ENCODE data around the gene ZNF273.
"Not testable (repeated sequence)": the region's sequence is repeated elsewhere in the genome, so short reads cannot be mapped to it uniquely, and the experiment has no call there.

Gene ZNF273

DNA sequence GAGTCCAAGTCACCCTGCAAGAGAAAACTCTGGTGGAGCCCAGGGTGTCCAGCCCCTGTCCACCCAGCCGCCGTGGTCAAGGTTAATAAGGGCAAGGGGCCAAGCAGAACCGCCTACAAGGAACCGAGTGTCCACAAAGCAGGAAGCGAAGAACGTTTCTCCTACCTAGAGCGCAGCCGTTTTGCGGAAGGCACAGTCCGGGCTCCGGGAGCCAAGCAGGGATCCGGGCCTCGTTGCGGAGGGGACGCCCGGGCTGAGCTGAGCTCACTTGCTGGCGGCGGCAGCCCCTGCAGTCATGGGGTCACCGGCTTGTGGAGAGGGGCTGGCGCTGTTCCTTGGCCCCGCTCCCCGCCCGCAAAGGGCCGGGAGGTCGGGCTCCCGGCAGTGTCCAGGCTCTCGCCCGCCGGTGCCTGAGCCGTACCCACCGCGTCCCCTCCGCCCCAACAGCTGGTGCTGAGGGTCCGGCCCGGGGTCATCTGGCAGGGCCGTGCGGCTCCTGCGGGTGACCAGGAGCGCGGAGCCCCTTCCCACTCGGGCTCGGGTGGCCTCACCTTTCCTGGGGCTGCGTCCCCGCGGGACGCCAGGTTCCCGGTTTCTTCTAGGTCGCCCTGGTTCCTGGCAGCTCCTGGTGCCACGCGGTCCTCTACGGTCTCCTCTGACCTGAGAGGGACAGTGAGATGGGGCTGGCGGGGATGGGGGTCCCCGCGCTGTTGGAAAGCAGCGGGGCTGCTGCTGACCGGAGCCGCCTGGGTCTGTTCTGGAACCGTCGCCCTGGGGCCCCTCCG lies 14.0 kb upstream of the ZNF273 start:
- DNase-seq (ENCODE audit: low spot score) = peak; percentile 36

GRCh38 chr7:64889686-64890162 lies 13.3 kb upstream of the ZNF273 start:
- DNase-seq (ENCODE audit: low spot score) = peak; percentile 15

GRCh38 chr7:64890273-64890672 lies 12.8 kb upstream of the ZNF273 start:
- not testable (repeated sequence) for DNase-seq (ENCODE audit: low spot score)

DNA sequence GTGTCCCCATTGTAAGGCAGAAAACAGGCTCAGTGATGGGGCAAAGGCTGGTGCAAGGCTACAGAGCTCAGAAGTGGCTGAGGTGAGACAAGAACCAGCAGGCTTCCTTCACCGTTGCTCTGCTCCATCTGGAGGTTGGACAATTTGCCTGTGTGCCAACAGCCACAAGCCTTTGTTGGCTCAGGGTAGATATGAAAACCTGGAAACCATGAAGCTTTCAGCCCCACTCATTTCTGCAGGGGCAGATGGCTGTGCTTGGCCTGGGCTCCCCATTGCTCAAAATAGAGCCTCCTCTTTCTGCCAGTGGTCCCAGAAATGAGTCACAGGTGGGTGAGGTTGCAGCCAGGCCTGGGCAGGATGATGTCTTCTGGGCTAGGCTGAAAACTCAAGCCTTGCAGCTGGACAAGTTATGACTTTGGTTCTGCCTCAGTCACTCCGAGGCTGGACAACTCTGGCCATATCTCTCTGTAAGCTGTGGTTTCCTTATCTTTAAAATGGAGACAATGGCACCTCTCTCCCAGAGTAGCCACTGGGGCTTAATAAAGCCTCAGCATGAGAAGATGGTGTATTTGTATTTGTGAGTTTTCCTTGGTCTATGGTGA lies 12.2 kb upstream of the ZNF273 start:
- DNase-seq (ENCODE audit: low spot score) = no peak

- not testable (repeated sequence) for DNase-seq (ENCODE audit: low spot score)
These were observed 11.6 kb upstream of the ZNF273 start for GRCh38 chr7:64891363-64892081.

DNA sequence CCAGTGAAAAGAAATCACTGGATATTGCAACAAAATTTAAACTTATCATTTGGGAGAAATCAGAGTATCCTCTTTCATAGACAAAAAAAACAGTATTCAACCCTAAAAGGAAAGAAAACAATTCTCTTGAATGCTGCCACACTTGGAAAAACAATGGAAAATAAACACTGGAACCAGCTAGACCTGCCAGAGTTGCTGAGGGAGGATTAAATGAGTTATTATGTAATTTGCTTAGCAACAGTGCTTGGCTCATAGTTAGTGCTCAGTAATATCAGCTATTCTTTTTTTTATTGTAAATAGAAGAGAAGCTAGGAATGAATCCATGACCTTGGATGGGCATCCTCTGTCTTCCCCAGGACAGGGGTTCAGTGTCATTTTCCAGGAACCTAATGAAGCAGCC lies 11.0 kb upstream of the ZNF273 start:
- DNase-seq (ENCODE audit: low spot score) = no peak

- no peak for DNase-seq (ENCODE audit: low spot score)
These were observed 10.3 kb upstream of the ZNF273 start for GRCh38 chr7:64892666-64893309.

- DNase-seq (ENCODE audit: low spot score) = no peak
These were observed 9.7 kb upstream of the ZNF273 start for GRCh38 chr7:64893401-64893800.

- not testable (repeated sequence) for DNase-seq (ENCODE audit: low spot score)
These were observed 640 bp upstream of the ZNF273 start for GRCh38 chr7:64902461-64902805.

DNA sequence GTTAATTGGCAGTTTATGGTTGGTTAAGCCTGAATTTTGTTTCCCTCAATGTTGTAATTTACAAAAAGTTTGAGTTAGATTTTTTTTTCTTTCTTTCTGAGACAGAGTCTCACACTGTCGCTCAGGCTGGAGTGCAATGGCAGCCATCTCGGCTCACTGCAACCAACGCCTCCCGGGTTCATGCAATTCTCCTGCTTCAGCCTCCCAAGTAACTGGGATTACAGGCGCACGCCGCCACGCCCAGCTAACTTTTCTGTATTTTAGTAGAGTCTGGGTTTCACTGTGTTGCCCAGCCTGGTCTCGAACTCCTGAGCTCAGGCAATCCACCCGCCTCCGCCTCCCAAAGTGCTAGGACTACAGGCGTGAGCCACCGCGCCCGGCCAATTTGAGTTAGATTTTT lies 935 bp downstream of the ZNF273 start:
- DNase-seq (ENCODE audit: low spot score) = no peak

DNA sequence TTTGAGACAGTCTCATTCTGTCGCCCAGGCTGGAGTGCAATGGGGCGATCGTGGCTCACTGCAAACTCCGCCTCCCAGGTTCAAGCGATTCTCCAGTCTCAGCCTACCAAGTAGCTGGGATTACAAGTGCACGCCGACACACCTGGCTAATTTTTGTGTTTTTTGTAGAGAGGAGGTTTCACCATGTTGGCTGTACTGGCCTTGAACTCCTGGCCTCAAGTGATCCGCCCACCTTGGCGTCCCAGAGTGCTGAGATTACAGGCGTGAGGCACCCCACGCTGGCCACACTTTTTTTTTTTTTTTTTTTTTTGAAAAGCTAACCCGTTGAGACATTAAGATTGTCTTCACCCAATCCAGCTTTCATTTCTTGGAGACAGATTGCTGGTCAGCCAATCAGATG lies 2.1 kb downstream of the ZNF273 start:
- no peak for DNase-seq (ENCODE audit: low spot score)

- no peak for DNase-seq (ENCODE audit: low spot score)
These were observed 2.5 kb downstream of the ZNF273 start for GRCh38 chr7:64905547-64905946.

GRCh38 chr7:64907641-64908326 lies 4.7 kb downstream of the ZNF273 start:
- peak; percentile 14 for DNase-seq (ENCODE audit: low spot score)

- DNase-seq (ENCODE audit: low spot score) = no peak
These were observed 5.3 kb downstream of the ZNF273 start for GRCh38 chr7:64908358-64908757.

- DNase-seq (ENCODE audit: low spot score) = no peak
These were observed 11.5 kb downstream of the ZNF273 start for GRCh38 chr7:64914557-64914956.

DNA sequence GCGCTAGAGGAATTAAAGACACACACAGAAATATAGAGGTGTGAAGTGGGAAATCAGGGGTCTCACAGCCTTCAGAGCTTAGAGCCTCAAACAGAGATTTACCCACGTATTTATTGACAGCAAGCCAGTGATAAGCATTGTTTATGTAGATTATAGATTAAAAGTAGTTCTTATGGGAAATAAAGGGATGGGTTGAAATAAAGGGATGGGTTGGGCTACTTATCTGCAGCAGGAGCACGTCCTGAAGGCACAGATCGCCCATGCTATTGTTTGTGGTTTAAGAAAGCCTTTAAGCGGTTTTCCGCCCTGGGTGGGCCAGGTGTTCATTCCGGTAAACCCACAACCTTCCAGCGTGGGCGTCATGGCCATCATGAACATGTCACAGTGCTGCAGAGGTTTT lies 12.2 kb downstream of the ZNF273 start:
- DNase-seq (ENCODE audit: low spot score) = not testable (repeated sequence)

DNA sequence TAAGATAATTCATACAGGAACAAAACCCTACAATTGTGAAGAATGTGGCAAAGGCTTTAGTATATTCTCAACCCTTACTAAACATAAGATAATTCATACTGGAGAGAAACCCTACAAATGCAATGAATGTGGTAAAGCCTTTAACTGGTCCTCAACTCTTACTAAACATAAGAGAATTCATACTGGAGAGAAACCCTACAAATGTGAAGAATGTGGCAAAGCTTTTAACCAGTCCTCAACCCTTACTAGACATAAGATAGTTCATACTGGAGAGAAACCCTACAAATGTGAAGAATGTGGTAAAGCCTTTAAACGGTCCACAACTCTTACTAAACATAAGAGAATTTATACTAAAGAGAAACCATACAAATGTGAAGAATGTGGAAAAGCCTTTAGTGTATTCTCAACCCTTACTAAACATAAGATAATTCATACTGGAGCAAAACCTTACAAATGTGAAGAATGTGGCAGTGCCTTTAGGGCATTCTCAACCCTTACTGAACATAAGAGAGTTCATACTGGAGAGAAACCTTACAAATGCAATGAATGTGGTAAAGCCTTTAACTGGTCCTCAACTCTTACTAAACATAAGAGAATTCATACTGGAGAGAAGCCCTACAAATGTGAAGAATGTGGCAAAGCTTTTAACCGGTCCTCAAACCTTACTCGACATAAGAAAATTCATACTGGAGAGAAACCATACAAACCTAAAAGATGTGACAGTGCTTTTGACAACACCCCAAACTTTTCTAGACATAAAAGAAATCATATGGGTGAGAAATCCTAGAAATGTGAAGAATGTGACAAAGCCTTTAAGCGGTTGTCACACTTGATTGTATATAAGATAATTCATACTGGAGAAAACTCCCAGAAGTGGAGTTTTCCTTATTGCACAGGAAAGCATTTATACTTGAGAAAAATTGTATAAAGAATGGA lies 25.4 kb downstream of the ZNF273 start:
- DNase-seq (ENCODE audit: low spot score) = not testable (repeated sequence)

DNA sequence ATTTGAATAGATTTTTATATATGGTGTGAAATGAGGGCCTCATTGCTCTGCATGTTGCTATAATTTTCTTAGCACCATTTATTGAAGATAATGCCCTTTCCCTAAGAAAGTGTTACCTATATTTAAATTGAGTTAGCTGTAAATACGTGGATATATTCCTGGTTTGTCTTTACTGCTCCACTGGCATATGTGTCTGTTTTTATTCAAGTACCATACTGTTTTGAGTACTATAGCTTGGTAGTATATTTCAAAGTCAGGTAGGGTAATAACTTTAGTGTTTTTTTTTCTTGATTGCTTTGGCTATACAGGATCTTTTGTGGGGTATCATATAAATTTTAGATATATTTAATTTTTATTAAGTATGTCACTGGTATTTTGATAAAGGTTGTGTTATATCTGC lies 31.4 kb downstream of the ZNF273 start:
- DNase-seq (ENCODE audit: low spot score) = no peak

GRCh38 chr7:64938540-64938939 lies 35.5 kb downstream of the ZNF273 start:
- no peak for DNase-seq (ENCODE audit: low spot score)

DNA sequence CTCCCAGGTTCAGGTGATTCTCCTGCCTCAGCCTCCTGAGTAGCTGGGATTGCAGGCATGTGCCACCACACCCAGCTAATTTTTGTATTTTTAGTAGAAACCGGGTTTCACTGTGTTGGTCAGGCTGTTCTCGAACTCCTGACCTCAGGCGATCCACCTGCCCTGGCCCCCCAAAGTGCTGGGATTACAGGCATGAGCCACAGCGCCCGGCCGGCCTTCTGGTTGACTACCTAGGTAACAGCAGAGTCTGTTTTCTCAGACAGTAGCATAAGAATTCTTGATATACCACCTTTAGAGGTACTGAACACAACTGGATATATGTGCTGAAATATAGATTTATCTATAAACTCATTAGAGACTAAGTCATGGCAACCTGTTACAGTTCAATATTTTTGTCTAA lies 36.9 kb downstream of the ZNF273 start:
- DNase-seq (ENCODE audit: low spot score) = not testable (repeated sequence)
